ENCODE measurements around the gene CHD8. TPM values are rescaled to one million over a fixed set of nuclear protein-coding genes. Genes with fewer than 3 reads are reported as not detected.

CHD8 gene
- total and polyA plus RNA-seq, 10 of the 15 experiments (the other 5 are each of a cell fraction or from before 2014, with no cell fraction given), result 20.2 to 79.5 (median 35.5) TPM

DNA sequence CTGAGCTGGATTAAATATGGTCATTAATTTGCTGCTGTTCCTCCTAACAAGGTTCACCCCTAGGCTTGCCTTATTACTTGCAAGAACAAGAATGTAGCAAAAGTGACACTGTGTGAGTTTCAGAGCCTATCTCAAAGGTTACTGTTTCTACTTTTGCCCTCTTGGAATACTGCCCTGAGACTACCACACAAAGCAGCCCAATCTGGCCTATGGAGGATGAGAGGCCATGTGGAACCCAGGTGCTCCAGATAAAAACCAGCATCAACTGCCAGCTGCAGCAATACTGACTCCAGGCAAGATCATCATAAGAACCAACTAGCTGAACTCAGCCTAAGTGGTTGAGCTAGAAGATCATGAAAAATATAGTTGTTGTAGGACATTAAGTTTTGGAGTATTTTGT, 49.7 kb downstream of the CHD8 start:
- RAD21 ChIA-PET (ENCODE audit: unreplicated experiment), result no interaction called here
- FAIRE-seq, result no peak
- in situ Hi-C loops (cut with MboI), result no loop called here

DNA sequence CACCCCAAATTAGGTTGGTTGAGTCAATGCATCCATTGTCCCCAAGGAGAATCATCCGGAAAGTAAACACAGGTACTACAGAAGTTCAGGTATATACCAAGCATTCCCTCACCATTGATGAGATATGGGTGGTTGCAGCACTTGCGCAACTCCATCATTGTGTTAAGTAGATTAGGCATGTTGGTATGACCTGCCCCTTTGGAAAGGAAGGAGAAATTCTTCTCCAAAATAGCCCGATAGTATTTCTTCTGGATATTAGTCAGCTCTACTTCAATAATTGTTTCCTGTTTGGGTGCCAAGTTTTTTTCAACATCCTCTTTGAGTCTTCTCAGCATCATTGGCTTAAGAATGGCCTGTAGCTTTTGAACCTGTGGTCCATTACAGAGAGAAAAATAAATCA, 50.8 kb downstream of the CHD8 start:
- Histone ChIP-seq H3K4me3 (no peak overlapping the region), H2AFZ (ENCODE audit: control insufficient read depth, low read depth, low read length) (no peak overlapping the region), H3K27ac (ENCODE audit: control insufficient read depth, insufficient read depth) (no peak overlapping the region), H3K36me3 (ENCODE audit: control insufficient read depth in 2 of 2, insufficient read depth in 2 of 2, low read length in 1 of 2) (peaks cover 22 to 62% of the 10 kb centered on the region in 2 experiments), H3K27me3 (replicated peaks in 1 of 2; ENCODE audit: control insufficient read depth in 2 of 2, insufficient read depth in 2 of 2, low read length in 1 of 2) (no peaks in the 10 kb centered on the region), H3K9me3 (replicated peaks; ENCODE audit: control insufficient read depth, insufficient read depth, low read length) (no peaks in the 10 kb centered on the region), H3K4me2 (ENCODE audit: control insufficient read depth, insufficient read depth) (no peak overlapping the region), H3K4me1 (ENCODE audit: control insufficient read depth, insufficient read depth, low read length) (no peaks in the 10 kb centered on the region), H3K79me2 (ENCODE audit: control insufficient read depth, insufficient read depth, low read length) (no peaks in the 10 kb centered on the region), H4K20me1 (ENCODE audit: control insufficient read depth, insufficient read depth) (no peaks in the 10 kb centered on the region), H3K9ac (ENCODE audit: control insufficient read depth, insufficient read depth, low read length) (no peak overlapping the region)
- DNase-seq (ENCODE audit: low read depth, low spot score) (no peak), FAIRE-seq (no peak), ATAC-seq (no peak)
- ChIA-PET CTCF (interaction anchor here (0.8 to 1.3 kb wide), 2 partner anchors 94 to 189 kb away, joined by 3 to 4 read pairs; no protein-coding TSS in a partner anchor), RAD21 (ENCODE audit: unreplicated experiment) (no interaction called here), POLR2A (no interaction called here), SMC1A (ENCODE audit: uncharacterized antibody, unreplicated experiment) (interaction anchor here (1.0 kb wide), 1 partner anchor 32 kb away, joined by 3 read pairs; no protein-coding TSS in a partner anchor)
- no TSS peak for BruUV-seq (replicated peaks)
- intact Hi-C loops (cut with micrococcal nuclease; ENCODE audit: unreplicated experiment), result no loop called here
- TF ChIP-seq ZNF217 (IDR thresholded peaks at IDR 0.05) (no peak), NR2C1 (IDR thresholded peaks at IDR 0.05) (no peak), GABPA (IDR thresholded peaks at IDR 0.05; ENCODE audit: low read depth) (no peak), YY1 (IDR thresholded peaks at IDR 0.05; ENCODE audit: low read depth, low read length) (no peak), SMAD1 (IDR thresholded peaks at IDR 0.05; ENCODE audit: low read depth, partially characterized antibody) (no peak), CREM (IDR thresholded peaks at IDR 0.05; ENCODE audit: low read depth) (no peak), TCF3 (IDR thresholded peaks at IDR 0.05; ENCODE audit: borderline replicate concordance, insufficient read depth, low read depth, low read length) (no peak), CEBPZ (IDR thresholded peaks at IDR 0.05; ENCODE audit: low read depth, low read length) (no peak)
- in situ Hi-C loops (cut with MboI), result no loop called here
- WGBS (ENCODE audit: insufficient coverage, insufficient replicate concordance, low lambda C conversion rate, missing lambda C conversion rate), result 65% methylated on average over 3 of the region's 3 CpGs

More for the DNA sequence above, 49.7 kb downstream of the CHD8 start:
- ChIA-PET POLR2A (no interaction called here), CTCF (interaction anchor here (0.8 kb wide), 1 partner anchor 92 kb away, joined by 3 read pairs; no protein-coding TSS in a partner anchor), SMC1A (ENCODE audit: uncharacterized antibody, unreplicated experiment) (interaction anchor here (0.9 to 1.3 kb wide), 2 partner anchors 10 to 54 kb away, joined by 3 to 6 read pairs; no protein-coding TSS in a partner anchor)
- Histone ChIP-seq H4K20me1 (ENCODE audit: control insufficient read depth, insufficient read depth) (no peaks in the 10 kb centered on the region), H3K4me2 (ENCODE audit: control insufficient read depth, insufficient read depth) (no peak overlapping the region), H3K27ac (ENCODE audit: control insufficient read depth, insufficient read depth) (no peak overlapping the region), H3K27me3 (replicated peaks in 1 of 2; ENCODE audit: control insufficient read depth in 2 of 2, insufficient read depth in 2 of 2, low read length in 1 of 2) (no peaks in the 10 kb centered on the region), H2AFZ (ENCODE audit: control insufficient read depth, low read depth, low read length) (no peak overlapping the region), H3K4me1 (ENCODE audit: control insufficient read depth, insufficient read depth, low read length) (no peaks in the 10 kb centered on the region), H3K4me3 (no peak overlapping the region), H3K79me2 (ENCODE audit: control insufficient read depth, insufficient read depth, low read length) (no peaks in the 10 kb centered on the region), H3K9me3 (replicated peaks; ENCODE audit: control insufficient read depth, insufficient read depth, low read length) (no peaks in the 10 kb centered on the region), H3K9ac (ENCODE audit: control insufficient read depth, insufficient read depth, low read length) (no peak overlapping the region), H3K36me3 (ENCODE audit: control insufficient read depth in 2 of 2, insufficient read depth in 2 of 2, low read length in 1 of 2) (peaks cover 21 to 57% of the 10 kb centered on the region in 2 experiments)
- ATAC-seq, result no peak
- no TSS peak for BruUV-seq (replicated peaks)
- no peak for DNase-seq (ENCODE audit: low read depth, low spot score)
- intact Hi-C loops (cut with micrococcal nuclease; ENCODE audit: unreplicated experiment), result no loop called here
- no peak for TF ChIP-seq EP300 (IDR thresholded peaks at IDR 0.05; ENCODE audit: borderline replicate concordance in 1 of 2, control insufficient read depth in 1 of 2, low read depth in 2 of 2, low read length in 2 of 2)
- no peak for TF ChIP-seq RAD21 (IDR thresholded peaks at IDR 0.05; ENCODE audit: insufficient read depth, low read depth, low read length)
- TF ChIP-seq, protein P1, sequence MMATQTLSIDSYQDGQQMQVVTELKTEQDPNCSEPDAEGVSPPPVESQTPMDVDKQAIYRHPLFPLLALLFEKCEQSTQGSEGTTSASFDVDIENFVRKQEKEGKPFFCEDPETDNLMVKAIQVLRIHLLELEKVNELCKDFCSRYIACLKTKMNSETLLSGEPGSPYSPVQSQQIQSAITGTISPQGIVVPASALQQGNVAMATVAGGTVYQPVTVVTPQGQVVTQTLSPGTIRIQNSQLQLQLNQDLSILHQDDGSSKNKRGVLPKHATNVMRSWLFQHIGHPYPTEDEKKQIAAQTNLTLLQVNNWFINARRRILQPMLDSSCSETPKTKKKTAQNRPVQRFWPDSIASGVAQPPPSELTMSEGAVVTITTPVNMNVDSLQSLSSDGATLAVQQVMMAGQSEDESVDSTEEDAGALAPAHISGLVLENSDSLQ (IDR thresholded peaks at IDR 0.05), result no peak
- TF ChIP-seq, protein P2, sequence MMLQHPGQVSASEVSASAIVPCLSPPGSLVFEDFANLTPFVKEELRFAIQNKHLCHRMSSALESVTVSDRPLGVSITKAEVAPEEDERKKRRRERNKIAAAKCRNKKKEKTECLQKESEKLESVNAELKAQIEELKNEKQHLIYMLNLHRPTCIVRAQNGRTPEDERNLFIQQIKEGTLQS (IDR thresholded peaks at IDR 0.05; ENCODE audit: borderline replicate concordance, extremely low read depth, low read depth, low read length), result no peak
- no peak for TF ChIP-seq KLF5 (IDR thresholded peaks at IDR 0.05; ENCODE audit: partially characterized antibody)
- TF ChIP-seq YBX1 (IDR thresholded peaks at IDR 0.05), result no peak
- TF ChIP-seq MYB (IDR thresholded peaks at IDR 0.05; ENCODE audit: borderline replicate concordance, low read depth, low read length), result no peak
- TF ChIP-seq CREM (IDR thresholded peaks at IDR 0.05; ENCODE audit: low read depth), result no peak

All from GM12878 (cell line).